Subcutaneous abdominal adipose tissue (tissue), 5 donors: ENCODE measurements around the gene VIM.

Experiments
- H3K27ac ChIP-seq: one replicate; pipeline ENCODE4 v1.7.0; 2013; ENCODE audit warnings: low read depth, mild to moderate bottlenecking, inconsistent platforms, low read length, moderate library complexity
- H3K27me3 ChIP-seq, 5 donors: one replicate each; pipeline ENCODE4 v1.7.0; 2013; ENCODE audit warnings: low read length in 5 of 5, inconsistent platforms in 1 of 5; ENCODE audit not compliant: control insufficient read depth in 5 of 5, insufficient read depth in 4 of 5
- H3K36me3 ChIP-seq, 5 donors: one replicate each; pipeline ENCODE4 v1.7.0; 2013; ENCODE audit warnings: low read length in 5 of 5; ENCODE audit not compliant: control insufficient read depth in 5 of 5, insufficient read depth in 5 of 5
- H3K4me1 ChIP-seq, 5 donors: one replicate each; pipeline ENCODE4 v1.7.0; 2013; ENCODE audit warnings: low read length in 5 of 5, mild to moderate bottlenecking in 3 of 5, moderate library complexity in 1 of 5; ENCODE audit not compliant: control insufficient read depth in 5 of 5, insufficient read depth in 5 of 5
- H3K4me3 ChIP-seq, 5 donors: one replicate each; pipeline ENCODE4 v1.7.0; 2013; ENCODE audit warnings: low read length in 5 of 5, low read depth in 1 of 5
- H3K9ac ChIP-seq, 5 donors: one replicate each; pipeline ENCODE4 v1.7.0; 2013; ENCODE audit warnings: low read length in 5 of 5, mild to moderate bottlenecking in 4 of 5, moderate library complexity in 3 of 5
- H3K9me3 ChIP-seq, 5 donors: one replicate each; pipeline ENCODE4 v1.7.0; 2013; ENCODE audit warnings: low read length in 5 of 5; ENCODE audit not compliant: control insufficient read depth in 5 of 5
- donor health status: healthy.
- donor health status: healthy.
- donor health status: healthy.
- donor health status: healthy.
- donor health status: healthy.

VIM gene

DNA sequence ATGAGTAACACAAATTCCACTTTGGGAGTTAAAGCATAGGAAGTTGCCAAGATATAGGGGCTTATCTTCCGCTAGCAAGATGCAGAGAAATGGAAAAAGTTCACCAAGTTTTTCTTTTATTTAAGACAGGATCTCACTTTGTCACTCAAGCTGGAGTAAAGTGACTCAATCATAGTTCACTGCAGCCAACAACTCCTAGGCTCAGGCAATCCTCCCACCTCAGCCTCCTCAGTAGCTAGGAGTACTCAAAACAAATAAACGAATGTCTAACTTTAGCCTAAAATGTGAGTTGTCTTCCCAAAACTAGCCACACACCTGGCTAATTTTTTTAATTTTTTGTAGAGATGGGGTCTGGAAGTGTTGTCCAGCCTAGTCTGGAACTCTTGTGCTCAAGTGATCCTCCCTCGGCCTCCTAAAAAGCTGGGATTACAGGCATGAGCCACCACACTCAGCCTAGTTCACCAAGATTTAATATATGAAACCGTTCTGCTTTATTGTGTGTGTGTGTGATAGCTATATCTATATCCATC, 9.9 kb downstream of the VIM start:
- H3K9me3 ChIP-seq = peaks cover 0 to 7% (median 0%) of the 10 kb centered on the region in 5 donors
- H3K4me1 ChIP-seq = peaks cover 6 to 39% (median 30%) of the 10 kb centered on the region in 5 donors
- peak overlapping the region; percentile 68 for H3K27ac ChIP-seq
- no peak overlapping the region for H3K4me3 ChIP-seq
- H3K27me3 ChIP-seq = no peaks in the 10 kb centered on the region
- no peak overlapping the region for H3K9ac ChIP-seq
- peaks cover 31 to 50% (median 45%) of the 10 kb centered on the region in 5 donors for H3K36me3 ChIP-seq

DNA sequence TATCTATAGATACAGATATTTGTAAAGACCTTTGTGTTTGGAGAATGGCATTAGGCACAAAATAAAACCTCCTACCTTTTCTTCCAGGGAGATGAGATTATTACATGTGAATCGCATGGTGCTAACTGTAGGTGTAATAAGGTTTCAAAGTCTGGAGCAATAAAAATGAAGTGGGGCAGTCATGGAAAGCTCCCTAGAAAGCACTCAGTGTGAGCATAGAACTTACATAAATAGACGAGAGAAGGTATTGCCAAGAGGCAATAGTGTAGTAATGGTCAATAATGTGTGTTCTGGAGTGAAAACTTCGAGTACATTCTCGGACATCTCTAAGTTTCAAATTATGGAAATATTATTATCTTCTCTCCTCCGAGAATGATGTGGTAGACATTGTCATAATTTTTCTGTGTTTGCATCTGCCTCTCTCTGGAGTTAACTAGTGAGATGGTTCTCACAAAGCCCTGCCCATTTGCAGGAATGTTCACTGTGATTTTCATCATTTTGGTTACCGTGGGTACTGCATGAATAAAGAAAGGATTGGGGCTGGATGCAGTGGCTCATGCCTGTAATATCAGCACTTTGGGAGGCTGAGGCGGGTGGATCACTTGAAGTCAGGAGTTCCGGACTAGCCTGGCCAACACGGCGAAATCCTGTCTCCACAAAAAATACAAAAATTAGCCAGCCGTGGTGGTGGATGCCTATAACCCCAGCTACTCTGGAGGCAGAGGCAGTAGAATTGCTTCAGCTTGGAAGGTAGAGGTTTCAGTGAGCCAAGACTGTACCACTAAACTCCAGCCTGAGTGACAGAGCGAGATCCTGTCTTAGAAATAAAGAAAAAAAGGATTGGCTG, 10.6 kb downstream of the VIM start:
- Histone ChIP-seq H3K9me3 (peaks cover 0 to 7% (median 0%) of the 10 kb centered on the region in 5 donors), H3K36me3 (peaks cover 27 to 43% (median 39%) of the 10 kb centered on the region in 5 donors), H3K4me1 (peaks cover 2 to 32% (median 24%) of the 10 kb centered on the region in 5 donors), H3K4me3 (no peak overlapping the region), H3K27ac (peak overlapping the region; percentile 68), H3K9ac (no peak overlapping the region), H3K27me3 (no peaks in the 10 kb centered on the region)

DNA sequence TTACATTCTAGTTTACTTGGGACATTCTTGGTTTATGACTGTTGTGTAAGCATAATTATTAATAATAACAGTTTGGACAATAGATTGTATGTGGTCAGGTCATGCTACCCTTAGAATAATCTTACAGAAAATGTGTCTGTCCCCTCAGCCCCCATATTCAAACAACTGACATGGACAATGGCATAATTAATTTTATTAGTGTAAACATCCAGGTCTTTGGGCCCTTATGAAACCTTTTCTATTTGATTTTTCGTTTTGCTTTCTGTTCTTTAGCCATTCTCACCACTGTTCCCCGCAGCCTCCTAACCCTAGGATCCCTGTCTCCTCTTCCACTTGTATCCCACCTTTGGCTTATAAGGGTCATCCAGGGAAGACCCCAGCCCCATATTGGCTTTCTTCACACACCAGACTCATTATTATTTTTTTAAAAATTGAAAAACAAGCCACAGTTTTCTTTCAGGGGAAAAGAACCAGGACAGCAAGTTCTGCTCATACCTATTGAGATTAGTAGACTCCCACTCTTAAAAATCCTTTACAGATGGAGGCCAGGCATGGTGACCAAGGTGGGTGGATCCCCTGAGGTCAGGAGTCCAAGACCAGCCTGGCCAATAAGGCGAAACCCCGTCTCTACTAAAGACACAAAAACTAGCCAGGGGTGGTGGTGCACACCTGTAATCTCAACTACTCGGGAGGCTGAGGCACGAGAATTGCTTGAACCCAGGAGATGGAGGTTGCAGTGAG, 11.5 kb downstream of the VIM start:
- H3K4me1 ChIP-seq = peaks cover 0 to 23% (median 15%) of the 10 kb centered on the region in 5 donors
- peak overlapping the region; percentile 68 for H3K27ac ChIP-seq
- H3K9ac ChIP-seq = no peak overlapping the region

DNA sequence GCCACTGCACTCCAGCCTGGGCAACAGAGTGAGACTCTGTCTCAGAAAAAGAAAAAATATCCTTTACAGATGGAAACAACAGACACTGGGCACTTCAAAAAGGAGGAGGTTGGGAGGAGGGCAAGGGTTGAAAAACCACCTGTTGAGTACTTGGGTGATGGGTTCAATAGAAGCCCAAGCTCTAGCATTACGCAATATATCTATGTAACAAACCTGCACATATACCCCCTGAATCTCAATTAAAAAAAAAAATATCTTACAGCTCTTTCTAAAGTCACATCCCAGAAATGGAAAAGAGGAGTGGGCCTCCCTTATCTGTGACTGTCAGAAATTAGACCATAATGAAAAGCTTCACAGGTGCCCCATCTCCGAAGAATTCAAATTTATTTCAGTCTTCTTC, 12.1 kb downstream of the VIM start:
- H3K36me3 ChIP-seq = peaks cover 22 to 29% (median 25%) of the 10 kb centered on the region in 5 donors
- peaks cover 0 to 7% (median 0%) of the 10 kb centered on the region in 5 donors for H3K9me3 ChIP-seq
- no peaks in the 10 kb centered on the region for H3K27me3 ChIP-seq
- H3K4me1 ChIP-seq = peaks cover 0 to 17% (median 9%) of the 10 kb centered on the region in 5 donors
- H3K27ac ChIP-seq = no peak overlapping the region
- H3K4me3 ChIP-seq = no peak overlapping the region
- H3K9ac ChIP-seq = no peak overlapping the region

More for the DNA sequence above, 11.5 kb downstream of the VIM start:
- Histone ChIP-seq H3K9me3 (peaks cover 0 to 7% (median 0%) of the 10 kb centered on the region in 5 donors), H3K4me3 (no peak overlapping the region), H3K27me3 (no peaks in the 10 kb centered on the region), H3K36me3 (peaks cover 27 to 35% (median 30%) of the 10 kb centered on the region in 5 donors)

DNA sequence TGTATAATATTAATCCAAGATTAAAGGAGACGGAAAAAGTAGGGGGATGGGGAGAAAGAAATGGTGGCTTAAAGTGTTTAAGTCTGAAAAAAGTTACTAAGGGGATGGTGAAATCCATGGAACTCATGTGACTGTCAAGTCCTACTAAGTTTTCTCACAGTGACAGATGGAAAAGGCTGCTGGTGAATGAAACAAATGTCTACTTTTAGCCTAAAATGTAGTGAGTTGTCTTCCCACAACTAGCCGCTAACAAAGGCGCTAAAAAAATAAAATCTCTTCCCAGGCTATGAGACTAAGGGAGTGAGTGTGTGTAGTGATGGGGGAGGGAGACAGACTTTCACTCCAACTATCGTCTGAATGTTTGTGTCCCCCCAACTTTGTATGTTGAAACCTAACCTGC, 12.6 kb downstream of the VIM start:
- no peak overlapping the region for H3K4me3 ChIP-seq
- H3K36me3 ChIP-seq = peaks cover 17 to 24% (median 19%) of the 10 kb centered on the region in 5 donors
- peaks cover 0 to 12% (median 4%) of the 10 kb centered on the region in 5 donors for H3K4me1 ChIP-seq
- peaks cover 0 to 7% (median 0%) of the 10 kb centered on the region in 5 donors for H3K9me3 ChIP-seq
- no peaks in the 10 kb centered on the region for H3K27me3 ChIP-seq
- H3K27ac ChIP-seq = no peak overlapping the region
- H3K9ac ChIP-seq = no peak overlapping the region

DNA sequence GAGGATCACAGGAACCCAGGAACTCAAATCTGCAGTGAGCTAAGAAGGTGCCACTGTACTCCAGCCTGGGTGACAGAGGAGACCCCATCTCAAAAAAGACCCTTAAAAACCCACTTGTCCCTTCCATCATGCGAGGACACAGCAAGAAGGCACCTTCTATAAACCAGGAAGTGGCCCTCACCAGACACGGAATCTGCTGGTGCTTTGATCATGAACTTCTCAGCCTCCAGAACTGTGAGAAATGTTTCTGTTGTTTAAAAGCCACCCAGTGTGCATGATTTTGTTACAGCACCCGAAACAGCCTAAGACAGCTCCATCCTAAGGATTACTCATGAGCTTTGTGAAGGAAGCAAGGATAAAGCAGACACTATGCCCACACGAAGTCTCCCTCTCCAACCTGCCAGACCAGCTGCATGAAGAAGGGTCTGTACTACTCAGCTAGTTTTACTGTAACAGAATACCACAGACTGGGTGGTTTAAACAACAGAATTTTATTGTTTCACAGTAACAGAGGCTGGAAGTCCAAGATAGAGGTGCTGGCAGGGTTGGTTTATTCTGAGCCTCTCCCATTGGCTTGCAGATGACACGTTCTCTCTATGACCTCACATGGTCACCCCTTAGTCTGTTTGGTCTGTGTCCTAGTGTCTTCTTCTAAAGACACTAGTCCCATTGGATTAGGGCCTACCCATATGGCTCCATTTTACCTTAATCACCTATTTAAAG, 13.7 kb downstream of the VIM start:
- H3K9ac ChIP-seq = no peak overlapping the region
- no peak overlapping the region for H3K4me3 ChIP-seq
- no peaks in the 10 kb centered on the region for H3K27me3 ChIP-seq
- peaks cover 0 to 7% (median 0%) of the 10 kb centered on the region in 5 donors for H3K9me3 ChIP-seq
- no peak overlapping the region for H3K27ac ChIP-seq
- peaks cover 6 to 12% (median 8%) of the 10 kb centered on the region in 5 donors for H3K36me3 ChIP-seq
- H3K4me1 ChIP-seq = peaks cover 0 to 3% (median 0%) of the 10 kb centered on the region in 5 donors

DNA sequence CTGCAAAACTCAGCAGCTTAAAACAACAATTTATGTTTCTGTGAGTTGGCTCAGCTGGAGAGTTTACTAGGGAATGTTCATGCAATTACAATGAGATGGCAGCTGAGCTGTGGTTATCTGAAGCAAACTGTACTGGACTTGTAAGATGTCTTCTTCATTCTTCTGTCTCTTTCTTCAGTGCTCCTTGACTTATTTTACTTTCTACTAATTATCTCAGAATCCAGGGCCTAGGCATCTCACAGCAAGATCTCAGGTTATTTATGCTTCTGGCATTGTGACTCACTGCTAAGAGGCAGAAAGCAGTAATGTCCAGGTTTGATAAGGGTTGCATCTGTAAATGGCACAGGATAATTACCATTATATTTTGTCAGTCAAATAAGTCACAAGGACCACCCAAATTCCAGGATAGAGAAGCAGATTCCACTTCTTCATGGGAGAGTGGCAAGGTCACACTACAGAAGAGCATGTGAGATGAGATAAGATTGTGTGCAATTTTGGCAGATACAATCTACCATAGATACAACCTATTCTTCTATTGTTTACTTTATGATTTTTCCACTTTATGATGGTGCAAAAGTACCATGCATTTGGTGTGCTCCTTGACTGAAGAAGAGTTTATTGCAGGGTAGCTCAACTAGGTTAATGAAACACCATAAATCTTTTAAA, 16.8 kb downstream of the VIM start:
- Histone ChIP-seq H3K4me3 (no peak overlapping the region), H3K9ac (no peak overlapping the region), H3K9me3 (peaks cover 0 to 11% (median 5%) of the 10 kb centered on the region in 5 donors), H3K27ac (no peak overlapping the region), H3K4me1 (no peaks in the 10 kb centered on the region), H3K36me3 (no peaks in the 10 kb centered on the region), H3K27me3 (no peaks in the 10 kb centered on the region)

DNA sequence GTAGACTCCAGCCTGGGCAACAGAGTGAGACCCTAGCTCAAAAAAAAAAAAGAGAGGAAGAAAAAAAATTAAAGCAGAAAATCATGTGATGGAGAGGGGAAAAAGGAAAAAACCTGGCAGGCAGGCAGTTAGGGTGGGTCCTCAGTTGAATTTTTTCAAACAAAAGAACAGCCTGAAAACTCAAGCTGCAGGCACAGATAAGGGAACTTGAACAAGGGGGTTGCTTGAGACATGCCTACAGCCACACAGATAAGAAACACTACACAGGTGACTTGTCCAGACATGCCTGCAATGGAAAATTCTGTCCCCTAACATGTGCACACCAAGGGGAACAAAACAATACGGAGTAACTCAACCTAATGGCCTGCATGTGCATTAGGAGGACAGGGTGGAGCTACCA, 19.2 kb downstream of the VIM start:
- Histone ChIP-seq H3K9me3 (peaks cover 0 to 5% (median 0%) of the 10 kb centered on the region in 5 donors), H3K27ac (no peak overlapping the region), H3K4me3 (no peak overlapping the region), H3K36me3 (no peaks in the 10 kb centered on the region), H3K27me3 (no peaks in the 10 kb centered on the region), H3K9ac (no peak overlapping the region), H3K4me1 (no peaks in the 10 kb centered on the region)

DNA sequence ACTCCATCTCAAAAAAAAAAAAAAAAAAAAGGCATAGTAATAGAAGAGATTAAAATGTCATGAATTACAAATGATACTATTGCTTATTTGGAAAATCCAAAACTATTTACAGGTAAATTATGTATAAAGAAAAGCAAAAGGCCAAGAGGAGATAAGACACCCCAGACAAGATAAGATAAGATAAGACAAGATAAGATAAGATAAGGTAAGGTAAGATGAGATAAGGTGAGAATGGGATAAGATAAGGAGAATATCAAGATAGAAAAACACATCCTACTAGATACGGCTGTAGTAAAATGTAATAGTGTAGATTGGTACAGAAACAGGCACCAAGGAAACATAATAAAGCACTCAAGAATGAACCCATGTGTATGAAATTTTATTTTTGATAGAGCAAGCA, 20.9 kb downstream of the VIM start:
- Histone ChIP-seq H3K9me3 (peaks cover 0 to 5% (median 0%) of the 10 kb centered on the region in 5 donors), H3K27ac (no peak overlapping the region), H3K4me3 (no peak overlapping the region), H3K4me1 (no peaks in the 10 kb centered on the region), H3K27me3 (no peaks in the 10 kb centered on the region), H3K9ac (no peak overlapping the region), H3K36me3 (no peaks in the 10 kb centered on the region)
